Measurements from ENCODE around the gene MAST2.

GRCh38 chr1:45828841-45829240 lies 25.4 kb downstream of the MAST2 start:
- TF ChIP-seq CTCF (conservative IDR thresholded peaks at IDR 0.05; ENCODE audit: low read depth, low read length) (no peak), EZH2 (IDR thresholded peaks at IDR 0.05; ENCODE audit: borderline replicate concordance, low read depth, low read length, poor library complexity, severe bottlenecking) (no peak)

All from A673 (cell line).